Cardiac fibroblast (primary cell): Measurements from ENCODE around the gene LCLAT1.

Source experiments
- DNase-seq, 2 donors: peaks; one replicate each; pipeline versions ENCODE4 v3.0.0 to v3.0.0-alpha.2; 2010; ENCODE audit warnings: low read depth in 2 of 2
- H3K4me3 ChIP-seq, 2 donors: replicated peaks in 1 of 2; 1 replicate in 1 of 2; 2 replicates in 1 of 2; pipeline ENCODE4 v1.5.1; 2011; ENCODE audit warnings: low read depth in 2 of 2, low read length in 2 of 2, mild to moderate bottlenecking in 2 of 2, moderate library complexity in 1 of 2
- CTCF ChIP-seq: IDR thresholded peaks from one replicate; pipeline ENCODE4 v1.5.1; 2011; ENCODE audit warnings: low read depth, mild to moderate bottlenecking, low read length, inconsistent platforms

Gene LCLAT1

GRCh38 chr2:30565851-30566358 is 118.9 kb downstream of the LCLAT1 start:
- TF ChIP-seq CTCF, result no peak
- H3K4me3 ChIP-seq, result no peak overlapping the region
- peak; percentile 26 to 64 for DNase-seq

- TF ChIP-seq CTCF, result no peak
- H3K4me3 ChIP-seq, result no peak overlapping the region
- peak in 1 of 2 donors; percentile 9 for DNase-seq
Observed at GRCh38 chr2:30566631-30567030, 119.6 kb downstream of the LCLAT1 start.

GRCh38 chr2:30567317-30567716 is 120.3 kb downstream of the LCLAT1 start:
- no peak overlapping the region for H3K4me3 ChIP-seq
- no peak for DNase-seq
- no peak for TF ChIP-seq CTCF

- no peak for TF ChIP-seq CTCF
- no peak overlapping the region for H3K4me3 ChIP-seq
- peak in 1 of 2 donors; percentile 11 for DNase-seq
Observed at GRCh38 chr2:30569946-30570345, 122.9 kb downstream of the LCLAT1 start.

- DNase-seq, result no peak
- TF ChIP-seq CTCF, result no peak
- no peak overlapping the region for H3K4me3 ChIP-seq
Observed at GRCh38 chr2:30577151-30577550, 130.1 kb downstream of the LCLAT1 start.

GRCh38 chr2:30580391-30580790 is 133.3 kb downstream of the LCLAT1 start:
- H3K4me3 ChIP-seq, result no peak overlapping the region
- TF ChIP-seq CTCF, result no peak
- DNase-seq, result no peak

- peak in 1 of 2 donors; percentile 10 for DNase-seq
- no peak overlapping the region for H3K4me3 ChIP-seq
- no peak for TF ChIP-seq CTCF
Observed at GRCh38 chr2:30582521-30582920, 135.5 kb downstream of the LCLAT1 start.
